Heart left ventricle (tissue), 16 donors: ENCODE results near the gene ASH1L. TPM values are rescaled to one million over a fixed set of nuclear protein-coding genes. Genes with fewer than 3 reads are reported as not detected.
A peak's percentile ranks its signal among the peaks of the same experiment; 100 is the strongest.

Experiments
- ATAC-seq, 4 donors: fragments of 200-7000 bp; cut with Tn5 transposase; one replicate each; pipeline ENCODE4 v1.9.1; 2020 to 2022; ENCODE audit warnings: moderate library complexity in 4 of 4, mild to moderate bottlenecking in 3 of 4, moderate number of reproducible peaks in 1 of 4
- DNase-seq, 5 donors: peaks; one replicate each; pipeline ENCODE4 v3.0.0-alpha.2; 2020
- H3K27ac ChIP-seq, 12 donors: fragments of 200-600 bp; sonication (generic) in 4 of 12; one replicate each; pipeline versions ENCODE4 v1.5.0 to v1.8.0; 2016 to 2022; ENCODE audit warnings: mild to moderate bottlenecking in 2 of 12
- H3K27me3 ChIP-seq, 9 donors: fragments of 200-600 bp; sonication (generic) in 2 of 9; one replicate each; pipeline versions ENCODE4 v1.5.1 to v1.8.0; 2016 to 2022; ENCODE audit warnings: mild to moderate bottlenecking in 3 of 9
- H3K36me3 ChIP-seq, 9 donors: fragments of 200-600 bp; sonication (generic) in 2 of 9; one replicate each; pipeline versions ENCODE4 v1.5.0 to v1.8.0; 2018 to 2022; ENCODE audit warnings: mild to moderate bottlenecking in 2 of 9
- H3K4me1 ChIP-seq, 12 donors: fragments of 200-600 bp; sonication (generic) in 4 of 12; one replicate each; pipeline versions ENCODE4 v1.5.0 to v1.8.0; 2016 to 2022; ENCODE audit warnings: mild to moderate bottlenecking in 3 of 12
- H3K4me3 ChIP-seq, 12 donors: fragments of 200-600 bp; sonication (generic) in 4 of 12; one replicate each; pipeline versions ENCODE4 v1.5.0 to v1.8.0; 2017 to 2022; ENCODE audit warnings: mild to moderate bottlenecking in 9 of 12, moderate library complexity in 4 of 12
- H3K9me3 ChIP-seq, 12 donors: fragments of 200-600 bp; sonication (generic) in 4 of 12; one replicate each; pipeline versions ENCODE4 v1.5.0 to v1.8.0; 2016 to 2022; ENCODE audit warnings: mild to moderate bottlenecking in 1 of 12
- CTCF ChIP-seq, 12 donors: fragments of 200-600 bp; sonication (generic) in 4 of 12; IDR thresholded peaks; one replicate each; pipeline versions ENCODE4 v1.5.0 to v1.8.0; 2018 to 2022; ENCODE audit warnings: antibody characterized with exemption in 12 of 12, mild to moderate bottlenecking in 5 of 12
- POLR2A ChIP-seq, 2 donors: fragments of 450-650 bp; IDR thresholded peaks; one replicate each; pipeline ENCODE4 v1.6.1; 2017; ENCODE audit warnings: antibody characterized with exemption in 2 of 2, mild to moderate bottlenecking in 2 of 2, moderate library complexity in 2 of 2
- WGBS, 4 donors: extraction: QIAGEN DNeasy Blood & Tissue Kit in 2 of 4; methylation state at CpG; one replicate each; pipeline versions ENCODE4 v1.1.5 to v1.1.7; 2013 to 2018; 5-methylcytosine and 5-hydroxymethylcytosine counted together
- intact Hi-C, 10 donors: fragments of 100-400 bp; cut with DNase I; formaldehyde crosslinking; loops; one replicate each; pipeline versions ENCODE4 v1.11.1 to v1.14.2; 2022
- polyA plus RNA-seq, 2 donors: library from polyadenylated mRNA; stranded (reverse); fragments of 200-250 nt; gene quantifications; one replicate each; pipeline ENCODE4 v1.2.3, GENCODE V29; 2013
- total RNA-seq, 9 donors: library from RNA; depleted of rRNA in 2 of 9; stranded (reverse); fragments of >200 nt in 2 of 9; fragmentation: NEBNext Ultra II Directional in 3 of 9; extraction: Animal tissue kit (Norgen Biotek cat#: 25700) in 3 of 9; gene quantifications; one replicate each; pipeline versions ENCODE4 v1.1.0 to v1.2.4, GENCODE V29; 2016 to 2023
- donor health status: ischemic (EF 13 %, LVEDD 7.1; RV severe dilation, severe dysfunction).
- donor health status: healthy with polysubstance abuse.
- donor health status: DM: no; HTN: yes; CAD: no.
- donor health status: DM: no; HTN: no; CAD: no.
- donor health status: ischemic (EF 25% LVEDD 6.9; RV normal size, moderate dysfunction).
- donor health status: ischemic (EF 25% LVEDD 5.7; RV mildly dilated, moderate dysfunction).
- donor health status: healthy.
- donor health status: DM: yes; HTN: yes; CAD: no.
- donor health status: ischemic (EF 35%, LVEDD 5.7; RV mildly dilated, moderate dysfunction).
- donor health status: nonischemic (EF 11% LVEDD 7.7; RV severe dilation, severe dysfunction).
- donor health status: DM: yes; HTN: yes; CAD: no.
- donor health status: PGD.
- donor health status: ischemic (EF 29% LVEDD 5.4; RV normal size, mild dysfunction).
- donor health status: nonischemic (EF 23%, LVEDD 6.1; RV moderate dilation, normal function).

ASH1L gene
- total and polyA plus RNA-seq, 11 donors, result 9.3 to 56.0 (median 43.7) TPM

GRCh38 chr1:155527677-155528076, 34.9 kb downstream of the ASH1L start:
- intact Hi-C loops, result no loop called here
- no peak for DNase-seq
- TF ChIP-seq POLR2A (IDR thresholded peaks at IDR 0.05) (no peak), CTCF (IDR thresholded peaks at IDR 0.05) (no peak)
- ATAC-seq, result peak in 2 of 4 donors; percentile 37 to 62
- Histone ChIP-seq H3K9me3 (no peaks in the 10 kb centered on the region), H3K36me3 (no peaks in the 10 kb centered on the region), H3K27ac (no peak overlapping the region), H3K27me3 (no peaks in the 10 kb centered on the region), H3K4me1 (peaks cover 0 to 47% (median 24%) of the 10 kb centered on the region in 12 donors), H3K4me3 (no peak overlapping the region)
- WGBS, 4 donors, result 80 to 85% (median 82%) methylated on average over 6 of the region's 6 CpGs

DNA sequence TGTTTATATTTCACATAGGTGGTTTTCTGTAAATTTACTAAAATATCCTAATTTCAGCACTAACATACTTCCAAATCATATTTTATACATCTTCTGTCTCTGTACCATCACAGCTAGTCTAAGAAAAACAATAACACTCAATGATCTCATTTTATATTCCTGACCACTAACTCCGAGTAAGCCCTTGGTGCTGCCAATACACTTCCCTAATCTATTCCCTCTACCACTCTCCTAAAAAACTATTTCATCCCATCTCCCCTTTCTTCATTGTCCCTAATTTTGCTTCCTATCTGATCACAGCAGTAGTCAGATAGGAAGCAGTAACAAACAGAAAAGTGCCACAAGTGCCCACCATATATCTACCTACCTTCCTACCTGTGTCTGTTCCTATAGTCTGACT, 36.2 kb downstream of the ASH1L start:
- Histone ChIP-seq H3K27ac (no peak overlapping the region), H3K4me3 (no peak overlapping the region), H3K9me3 (no peaks in the 10 kb centered on the region), H3K27me3 (no peaks in the 10 kb centered on the region), H3K4me1 (peaks cover 0 to 42% (median 21%) of the 10 kb centered on the region in 12 donors), H3K36me3 (no peaks in the 10 kb centered on the region)
- intact Hi-C loops, result no loop called here
- WGBS, 4 donors, result 64 to 79% (median 70%) methylated on average over 1 of the region's 1 CpG
- no peak for TF ChIP-seq CTCF (IDR thresholded peaks at IDR 0.05)
- TF ChIP-seq POLR2A (IDR thresholded peaks at IDR 0.05), result no peak
- ATAC-seq (no peak), DNase-seq (no peak)

DNA sequence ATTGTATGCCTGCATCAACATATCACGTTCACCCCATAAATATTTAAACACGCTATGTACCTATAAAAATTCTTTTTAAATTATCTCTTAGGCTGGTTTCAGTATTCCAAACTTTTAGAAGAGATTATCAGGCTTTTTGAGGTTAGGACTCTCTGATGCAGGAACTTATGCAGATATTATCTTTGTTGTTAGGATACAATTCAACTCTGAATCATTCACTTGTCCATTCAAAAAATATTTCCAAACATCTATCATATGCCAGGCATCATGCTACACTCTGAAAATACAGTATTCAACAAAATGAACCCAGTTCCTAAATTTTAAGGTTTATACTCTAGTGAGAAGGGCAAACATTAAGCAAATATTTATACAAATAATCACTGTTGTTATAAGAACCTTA, 40.5 kb downstream of the ASH1L start:
- H3K4me1 ChIP-seq, result peaks cover 0 to 32% (median 7%) of the 10 kb centered on the region in 12 donors
- ATAC-seq (no peak), DNase-seq (no peak)
- H3K9me3 ChIP-seq, result no peaks in the 10 kb centered on the region
- H3K4me3 ChIP-seq, result no peak overlapping the region
- no peaks in the 10 kb centered on the region for H3K27me3 ChIP-seq
- no peak for TF ChIP-seq CTCF (IDR thresholded peaks at IDR 0.05)
- no peak for TF ChIP-seq POLR2A (IDR thresholded peaks at IDR 0.05)
- peaks cover 0 to 29% (median 23%) of the 10 kb centered on the region in 9 donors for H3K36me3 ChIP-seq
- no peak overlapping the region for H3K27ac ChIP-seq
- intact Hi-C loops, result no loop called here
- 89 to 96% (median 94%) methylated on average over 2 of the region's 2 CpGs for WGBS, 4 donors

DNA sequence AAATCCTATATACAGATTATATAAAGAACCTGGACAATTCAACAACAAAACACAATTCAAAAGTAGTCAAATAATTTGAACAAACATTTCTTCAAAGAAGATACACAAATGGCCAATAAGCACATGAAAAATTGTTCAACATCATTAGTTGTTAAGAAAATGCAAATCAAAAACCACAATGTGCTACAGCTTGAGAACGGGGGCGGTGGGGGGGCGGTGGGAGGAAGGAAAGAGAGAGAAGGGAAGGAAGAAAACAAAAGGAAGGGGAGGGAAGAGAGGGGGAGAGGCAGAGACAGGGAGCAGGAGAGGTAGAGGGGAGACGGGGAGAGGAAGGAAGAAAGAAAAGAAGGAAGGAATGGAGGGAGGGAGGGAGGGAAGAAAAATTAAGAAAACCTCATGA, 44.1 kb downstream of the ASH1L start:
- no peak overlapping the region for H3K4me3 ChIP-seq
- H3K36me3 ChIP-seq, result peaks cover 0 to 32% (median 23%) of the 10 kb centered on the region in 9 donors
- H3K9me3 ChIP-seq, result no peaks in the 10 kb centered on the region
- peaks cover 0 to 45% (median 4%) of the 10 kb centered on the region in 12 donors for H3K4me1 ChIP-seq
- 64 to 71% (median 65%) methylated on average over 4 of the region's 4 CpGs for WGBS, 4 donors
- no peak overlapping the region for H3K27ac ChIP-seq
- no peaks in the 10 kb centered on the region for H3K27me3 ChIP-seq
- ATAC-seq (no peak), DNase-seq (no peak)
- TF ChIP-seq POLR2A (IDR thresholded peaks at IDR 0.05) (no peak), CTCF (IDR thresholded peaks at IDR 0.05) (no peak)
- intact Hi-C loops, result no loop called here
